ENCODE results near the gene ITGB7.

DNA sequence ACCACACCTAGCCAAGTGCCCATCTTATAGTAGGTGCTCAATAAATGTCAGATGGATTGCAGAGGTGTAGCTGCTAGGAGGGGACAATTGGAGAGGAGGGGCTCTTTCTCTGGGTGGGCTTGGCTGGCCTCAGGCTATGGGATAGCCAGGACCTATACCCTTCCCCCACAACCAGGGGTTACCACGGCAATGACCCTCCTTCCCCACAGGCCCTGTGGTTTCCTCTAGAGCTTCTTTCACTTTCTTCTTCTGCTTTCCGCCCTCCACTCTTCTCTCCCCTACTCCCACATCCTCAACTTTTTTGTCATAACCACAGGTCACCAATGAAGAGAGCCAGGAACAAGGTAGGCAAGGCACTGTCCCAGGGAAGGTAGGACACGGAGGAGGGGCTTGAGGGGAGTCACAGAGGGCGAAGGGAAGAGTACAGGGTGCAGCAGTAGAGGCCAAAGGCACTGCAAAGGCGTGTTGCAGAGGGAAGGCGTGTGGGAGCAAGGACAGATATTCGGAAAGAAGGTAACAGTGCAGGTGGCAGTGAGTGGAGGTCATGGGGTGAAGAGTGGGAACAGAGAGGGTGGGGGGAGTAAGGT lies 1.9 kb upstream of the ITGB7 start:
- TF ChIP-seq, protein P1, sequence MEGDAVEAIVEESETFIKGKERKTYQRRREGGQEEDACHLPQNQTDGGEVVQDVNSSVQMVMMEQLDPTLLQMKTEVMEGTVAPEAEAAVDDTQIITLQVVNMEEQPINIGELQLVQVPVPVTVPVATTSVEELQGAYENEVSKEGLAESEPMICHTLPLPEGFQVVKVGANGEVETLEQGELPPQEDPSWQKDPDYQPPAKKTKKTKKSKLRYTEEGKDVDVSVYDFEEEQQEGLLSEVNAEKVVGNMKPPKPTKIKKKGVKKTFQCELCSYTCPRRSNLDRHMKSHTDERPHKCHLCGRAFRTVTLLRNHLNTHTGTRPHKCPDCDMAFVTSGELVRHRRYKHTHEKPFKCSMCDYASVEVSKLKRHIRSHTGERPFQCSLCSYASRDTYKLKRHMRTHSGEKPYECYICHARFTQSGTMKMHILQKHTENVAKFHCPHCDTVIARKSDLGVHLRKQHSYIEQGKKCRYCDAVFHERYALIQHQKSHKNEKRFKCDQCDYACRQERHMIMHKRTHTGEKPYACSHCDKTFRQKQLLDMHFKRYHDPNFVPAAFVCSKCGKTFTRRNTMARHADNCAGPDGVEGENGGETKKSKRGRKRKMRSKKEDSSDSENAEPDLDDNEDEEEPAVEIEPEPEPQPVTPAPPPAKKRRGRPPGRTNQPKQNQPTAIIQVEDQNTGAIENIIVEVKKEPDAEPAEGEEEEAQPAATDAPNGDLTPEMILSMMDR (IDR thresholded peaks at IDR 0.05), result no peak
- TF ChIP-seq POLR2A (IDR thresholded peaks at IDR 0.05), result no peak

Measured in adrenal gland (tissue), 5 donors.